Measurements from ENCODE around the gene AFF3.

AFF3 gene

DNA sequence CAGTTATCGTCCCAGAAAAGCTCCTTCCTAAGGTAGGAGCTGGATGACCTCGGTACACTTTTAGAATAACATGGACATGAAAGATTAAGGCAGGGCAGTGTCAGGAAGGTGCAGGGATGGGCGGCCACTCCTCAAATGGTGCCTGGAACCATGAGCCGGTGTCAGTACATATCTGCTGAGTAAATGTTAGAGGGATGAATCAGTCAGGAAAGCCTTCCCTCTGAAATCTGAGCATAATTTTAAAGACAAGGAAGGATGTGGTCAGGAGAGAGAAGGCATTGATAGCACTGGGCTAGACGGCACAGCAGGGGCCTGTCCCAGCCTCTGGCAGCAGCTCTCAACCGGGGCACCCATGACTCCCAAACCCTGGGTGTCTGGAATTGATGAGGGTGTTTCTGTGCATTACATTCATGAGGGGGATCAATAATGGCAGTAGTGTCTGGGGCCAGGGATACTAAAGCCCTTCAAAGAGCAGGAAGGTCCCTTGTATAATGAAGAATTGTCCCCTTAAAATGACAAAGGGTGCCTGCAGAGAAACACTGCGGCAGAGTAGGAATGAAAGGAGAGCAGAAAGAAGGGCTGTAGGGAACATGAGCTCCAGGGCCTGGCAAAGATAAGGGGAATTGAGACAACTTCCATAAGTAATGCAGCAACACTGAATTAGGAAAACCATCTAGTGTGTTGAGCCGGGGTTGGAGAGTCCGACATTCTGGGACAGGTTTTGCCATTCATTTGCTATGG lies 490.3 kb downstream of the AFF3 start:
- no peak for DNase-seq (ENCODE audit: low read depth in 1 of 2, low spot score in 1 of 2)

DNA sequence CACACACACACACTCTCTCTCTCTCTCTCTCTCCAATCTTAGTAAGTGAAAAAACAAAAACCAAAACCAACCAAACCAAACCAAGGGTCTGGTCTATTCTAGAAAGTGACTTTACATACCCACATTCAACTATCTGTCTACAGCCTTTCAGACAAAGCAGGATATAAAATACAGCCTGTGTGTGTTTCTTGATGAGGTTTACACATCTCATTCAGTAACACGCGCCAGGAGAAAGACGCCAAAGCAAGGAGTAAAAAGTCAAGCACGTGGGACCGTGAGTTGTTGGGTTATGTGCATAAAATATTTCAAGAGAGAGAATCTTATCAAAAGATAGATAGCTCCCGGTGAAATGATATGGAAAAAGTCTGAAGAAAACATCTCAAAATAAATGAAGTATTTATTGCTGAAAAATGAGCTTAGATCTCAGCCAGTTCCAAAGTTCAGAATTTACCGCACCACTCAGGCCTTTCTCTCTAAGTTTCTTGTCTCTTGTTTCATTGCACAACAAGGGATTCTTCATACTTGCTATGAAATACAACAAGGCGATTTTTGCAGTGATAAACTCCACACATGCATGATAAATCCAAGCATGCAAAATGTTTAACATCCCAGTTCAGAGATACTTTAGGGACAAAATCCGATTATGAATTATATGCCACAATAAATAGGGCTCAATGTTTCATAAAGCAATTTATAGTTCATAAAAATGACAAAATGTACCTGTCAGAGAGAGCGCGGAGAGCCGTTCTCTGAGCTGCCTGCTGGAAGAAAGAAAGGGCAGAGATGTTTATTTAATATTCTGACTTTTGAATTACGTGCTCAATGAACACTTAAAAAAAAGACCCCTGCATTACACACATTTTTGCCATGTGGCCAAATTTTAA lies 493.2 kb downstream of the AFF3 start:
- DNase-seq (ENCODE audit: low read depth in 1 of 2, low spot score in 1 of 2): no peak

DNA sequence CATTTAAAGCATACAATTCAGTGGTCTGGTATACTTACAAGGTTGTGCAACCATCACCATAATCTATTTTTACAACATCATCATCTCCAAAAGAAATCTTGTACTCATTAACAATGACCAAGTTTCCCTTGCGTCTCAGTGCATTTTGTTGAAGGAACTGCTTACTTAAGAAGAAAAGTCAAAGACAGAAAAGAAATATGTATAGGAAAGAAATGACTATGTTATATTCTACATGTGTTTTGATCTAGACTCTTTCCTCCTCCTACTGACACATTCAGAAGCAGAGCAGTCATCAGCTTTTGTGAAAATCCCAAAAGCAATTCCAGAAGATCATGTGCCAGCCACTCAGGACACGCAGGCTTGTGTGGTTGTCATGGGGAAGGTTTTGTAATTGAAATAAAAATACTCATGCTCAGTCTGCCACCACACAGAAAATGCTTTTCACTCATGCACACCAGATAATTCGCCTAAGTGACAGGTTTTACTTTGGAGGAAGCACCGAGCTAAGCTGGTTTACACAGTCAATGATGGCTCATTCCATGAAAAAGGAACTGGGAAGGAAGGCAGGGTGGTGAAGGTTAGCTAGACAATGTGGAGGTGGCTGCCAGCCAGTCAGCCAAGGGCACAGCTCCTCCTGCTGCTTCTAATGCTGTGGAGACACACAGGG lies 494.1 kb downstream of the AFF3 start:
- no peak for DNase-seq (ENCODE audit: low read depth in 1 of 2, low spot score in 1 of 2)

DNA sequence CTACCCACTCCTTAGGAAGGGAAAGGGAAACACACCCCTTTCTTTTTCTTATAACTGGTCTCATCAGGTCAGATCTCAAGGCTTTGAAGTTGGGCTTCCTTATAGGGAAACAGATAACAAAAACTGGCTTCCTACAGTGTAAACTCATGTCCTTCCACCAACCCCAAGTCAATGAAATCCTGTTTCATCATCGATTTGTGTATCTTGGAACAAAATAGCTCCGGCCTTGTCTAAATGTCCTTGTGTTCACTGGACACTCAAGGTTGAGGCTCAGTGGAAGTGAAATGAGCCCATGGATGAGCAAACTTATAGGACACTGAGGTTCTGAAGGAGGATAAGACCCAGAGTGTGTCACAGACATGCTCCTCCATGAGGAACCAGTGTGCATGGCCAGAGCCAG lies 496.4 kb downstream of the AFF3 start:
- DNase-seq (ENCODE audit: low read depth in 1 of 2, low spot score in 1 of 2): no peak

DNA sequence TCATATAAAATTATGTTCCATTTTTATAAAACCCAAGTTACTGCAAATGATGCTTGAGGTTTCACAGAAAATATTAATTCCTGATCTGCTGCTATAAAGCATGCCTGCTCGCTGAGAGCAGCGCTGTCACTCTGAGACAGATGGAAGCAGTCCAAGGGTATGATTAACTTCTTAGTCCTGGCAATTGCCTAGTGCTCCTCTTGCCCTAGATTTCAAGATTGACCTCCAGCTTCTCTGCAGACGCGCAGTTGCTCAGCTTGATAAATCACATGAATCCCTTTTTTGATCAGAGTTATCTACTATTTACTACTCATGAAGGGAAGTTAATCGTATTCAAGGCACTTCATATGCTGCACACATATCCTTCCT lies 498.0 kb downstream of the AFF3 start:
- DNase-seq (ENCODE audit: low read depth in 1 of 2, low spot score in 1 of 2): no peak

DNA sequence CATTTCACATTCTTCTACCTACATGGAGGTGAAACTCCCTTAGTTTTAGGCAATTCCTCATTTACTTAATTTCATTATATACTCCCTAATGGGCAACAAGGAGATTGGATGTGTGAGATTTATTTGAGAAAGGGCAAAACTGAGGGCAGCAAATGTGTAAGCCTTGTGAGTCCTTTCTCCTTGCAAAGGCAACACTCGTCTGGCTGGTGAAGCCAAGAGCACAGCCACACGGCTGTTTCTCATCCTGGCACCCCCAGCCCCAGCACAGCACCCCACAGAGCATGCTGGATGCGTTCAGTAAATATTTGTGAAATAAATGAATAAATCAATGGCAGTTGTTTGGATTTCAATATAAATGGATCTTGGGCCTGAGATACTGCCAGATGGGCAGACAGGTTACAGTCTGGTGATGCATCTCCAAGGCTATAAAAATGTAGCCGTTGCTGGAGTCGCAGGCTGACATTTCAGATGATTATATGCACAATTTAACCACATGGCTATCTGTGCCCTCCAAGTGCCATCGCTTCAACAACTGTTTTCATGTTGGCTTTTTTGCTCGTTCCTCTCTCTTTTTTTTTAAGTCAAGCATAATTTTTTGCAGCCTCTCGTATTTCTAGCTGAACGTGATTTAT lies 498.5 kb downstream of the AFF3 start:
- DNase-seq (ENCODE audit: low read depth in 1 of 2, low spot score in 1 of 2): no peak

DNA sequence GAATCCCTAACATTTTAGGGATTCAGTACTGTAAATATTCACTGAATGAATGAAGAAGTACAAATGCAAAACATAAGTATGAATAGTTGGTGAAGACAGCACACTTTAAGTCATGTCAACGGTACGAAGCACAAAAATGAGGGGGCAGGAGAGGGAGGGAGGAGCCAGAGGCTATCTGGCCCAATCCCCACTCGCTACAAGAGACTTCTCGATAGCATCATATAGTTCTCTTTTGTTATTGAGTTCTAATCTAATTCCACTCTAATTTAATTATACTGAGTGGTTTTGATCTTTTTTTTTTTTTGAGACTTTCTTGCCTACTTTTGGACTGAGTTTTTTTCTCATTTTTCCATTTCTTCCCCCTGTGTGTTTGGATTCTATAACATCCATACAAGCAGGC lies 500.4 kb downstream of the AFF3 start:
- DNase-seq (ENCODE audit: low read depth in 1 of 2, low spot score in 1 of 2): no peak

DNA sequence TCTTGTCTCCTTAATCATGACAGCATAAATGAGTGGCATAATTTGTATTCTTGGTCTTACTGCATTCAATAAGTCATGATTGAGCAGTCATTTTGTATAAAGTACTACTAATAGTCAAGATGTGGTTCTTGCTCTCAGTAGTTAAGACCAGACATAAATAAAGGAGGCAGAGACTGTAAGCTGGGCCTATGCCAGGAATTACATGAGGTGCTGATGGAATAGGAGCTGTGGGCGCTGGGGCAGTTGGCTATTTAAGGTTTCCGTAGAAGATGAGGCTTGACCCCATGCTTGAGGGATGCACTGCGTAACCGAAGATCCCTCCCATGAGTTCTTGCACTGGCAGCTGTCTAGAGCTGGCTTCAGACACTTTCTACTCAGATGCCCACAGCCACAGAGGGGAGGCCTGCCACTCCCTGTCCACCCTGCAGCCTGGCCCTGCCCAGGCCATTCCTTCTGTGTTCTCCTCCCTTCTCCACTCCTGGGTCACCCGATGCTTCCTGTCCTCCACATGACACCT lies 501.7 kb downstream of the AFF3 start:
- DNase-seq (ENCODE audit: low read depth in 1 of 2, low spot score in 1 of 2): no peak

DNA sequence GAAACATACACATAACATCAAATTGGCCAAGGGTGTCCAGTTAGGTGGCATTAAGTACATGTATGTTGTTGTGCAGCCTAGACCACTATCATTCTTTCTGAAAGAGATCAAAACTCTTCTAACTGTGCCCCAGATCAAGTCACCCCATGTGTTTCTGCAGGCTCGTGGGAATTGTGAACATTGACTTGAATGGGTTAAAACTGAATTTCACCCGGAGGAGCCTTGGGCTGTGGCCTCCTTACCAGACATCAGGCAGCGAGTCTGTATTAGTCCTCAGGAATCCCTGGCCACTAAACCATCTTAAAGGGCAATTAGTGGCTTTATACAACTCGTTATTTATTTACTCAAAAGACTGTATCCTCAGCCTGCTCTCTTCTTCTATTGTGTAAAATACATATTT lies 503.6 kb downstream of the AFF3 start:
- no peak for DNase-seq (ENCODE audit: low read depth in 1 of 2, low spot score in 1 of 2)

DNA sequence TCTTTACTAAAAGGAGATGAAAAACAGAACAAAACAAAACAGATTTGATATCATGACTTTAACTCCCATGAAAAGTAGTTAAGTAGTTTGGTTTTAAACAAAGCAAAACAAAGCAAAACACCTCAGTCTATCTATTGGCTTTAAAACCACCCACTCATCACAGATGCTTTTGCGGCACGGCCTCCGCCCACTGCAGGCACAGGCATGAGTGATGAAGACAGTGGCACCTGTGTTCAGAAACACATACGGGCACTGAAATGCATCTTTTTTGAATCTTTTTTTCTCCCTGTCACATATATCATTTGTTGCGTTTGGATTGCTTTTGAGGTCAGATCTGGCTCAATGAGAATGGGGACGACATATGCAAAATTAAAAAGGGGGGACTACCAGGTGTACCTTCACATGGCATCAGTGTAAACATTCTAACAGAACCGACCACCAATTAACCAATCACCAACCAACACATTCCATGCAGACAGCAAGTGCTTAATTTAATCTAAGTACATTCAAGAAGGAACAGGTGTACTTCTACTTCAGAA lies 505.2 kb downstream of the AFF3 start:
- DNase-seq (ENCODE audit: low read depth in 1 of 2, low spot score in 1 of 2): no peak

DNA sequence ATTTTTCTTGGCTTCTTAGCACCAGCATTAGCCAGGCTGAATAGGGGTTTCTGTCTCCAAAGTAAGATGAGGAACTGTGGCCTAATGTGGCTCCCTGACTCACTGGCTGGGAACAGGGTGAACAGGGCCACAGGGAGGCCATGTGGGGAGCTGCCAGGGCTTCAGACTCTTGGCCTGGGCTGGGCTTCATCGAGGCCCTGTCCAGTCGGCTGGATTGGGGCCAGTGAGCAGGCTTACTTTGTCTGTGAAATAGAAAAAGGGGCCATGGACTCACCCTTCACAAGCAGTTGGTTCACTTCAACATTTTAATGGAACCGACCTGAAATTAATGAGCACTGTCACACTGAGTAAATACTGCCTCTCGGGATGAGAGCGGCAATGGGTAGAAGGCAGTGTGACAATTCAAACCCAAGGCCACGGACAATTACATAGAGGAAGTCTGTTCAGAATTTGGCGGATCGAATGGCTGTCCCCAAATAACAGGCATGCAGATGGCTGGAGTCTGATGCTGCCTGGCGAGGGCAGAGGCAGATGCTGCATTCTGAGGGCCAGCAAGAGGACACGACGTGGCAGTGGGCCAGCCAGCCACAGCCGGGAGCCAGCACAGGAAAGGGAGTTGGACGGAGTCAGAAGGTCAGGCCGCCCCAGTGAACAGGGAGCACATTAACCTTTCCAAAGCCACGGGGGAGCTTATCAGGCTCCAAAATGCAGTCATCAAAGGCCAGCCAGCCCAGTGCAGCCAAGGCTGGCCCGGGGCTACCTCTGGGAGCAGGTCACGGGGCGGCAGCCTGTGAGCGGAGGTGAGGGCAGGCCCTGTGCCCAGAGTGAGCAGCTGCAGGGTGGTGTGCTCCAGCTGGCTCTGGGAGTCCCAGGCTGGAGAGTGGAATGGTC lies 506.0 kb downstream of the AFF3 start:
- no peak for DNase-seq (ENCODE audit: low read depth in 1 of 2, low spot score in 1 of 2)

DNA sequence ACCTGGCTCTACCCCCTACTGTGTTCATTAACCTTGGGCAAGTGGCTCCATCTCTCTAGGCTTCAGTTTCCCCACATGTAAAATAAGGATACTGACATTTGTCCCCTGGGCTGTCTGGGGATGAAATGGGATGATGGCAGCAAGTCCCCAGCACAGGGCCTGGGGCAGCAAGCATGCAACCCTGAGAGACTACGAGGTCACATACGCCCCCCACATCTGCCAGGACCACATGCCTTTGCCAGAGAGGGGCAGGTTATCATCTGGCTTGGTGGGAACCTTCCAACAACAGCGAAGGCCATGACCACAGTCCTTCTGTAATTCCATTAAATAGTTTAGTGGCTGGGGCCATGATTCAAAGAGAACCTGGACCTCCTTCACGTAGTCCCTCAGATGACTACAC lies 506.7 kb downstream of the AFF3 start:
- DNase-seq (ENCODE audit: low read depth in 1 of 2, low spot score in 1 of 2): no peak

DNA sequence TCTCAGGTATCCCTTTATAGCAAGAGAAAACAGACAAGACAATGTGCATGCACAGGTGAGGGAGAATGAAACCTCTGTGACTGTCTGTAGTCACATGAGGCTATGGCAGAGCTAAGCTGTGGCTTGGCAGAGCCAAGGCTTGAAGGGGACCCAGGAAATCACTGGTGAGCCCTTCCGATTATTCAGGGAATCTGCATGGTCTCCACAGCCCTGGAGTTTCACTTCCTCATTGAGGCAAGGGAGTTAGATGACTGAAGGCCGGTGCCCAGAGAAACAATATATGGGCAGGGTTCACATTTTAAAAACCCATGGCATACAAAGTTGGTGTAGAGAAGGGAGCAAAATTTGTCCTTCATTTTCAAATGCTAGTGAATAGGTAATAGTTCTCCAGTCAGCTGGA lies 508.2 kb downstream of the AFF3 start:
- DNase-seq (ENCODE audit: low read depth in 1 of 2, low spot score in 1 of 2): no peak

DNA sequence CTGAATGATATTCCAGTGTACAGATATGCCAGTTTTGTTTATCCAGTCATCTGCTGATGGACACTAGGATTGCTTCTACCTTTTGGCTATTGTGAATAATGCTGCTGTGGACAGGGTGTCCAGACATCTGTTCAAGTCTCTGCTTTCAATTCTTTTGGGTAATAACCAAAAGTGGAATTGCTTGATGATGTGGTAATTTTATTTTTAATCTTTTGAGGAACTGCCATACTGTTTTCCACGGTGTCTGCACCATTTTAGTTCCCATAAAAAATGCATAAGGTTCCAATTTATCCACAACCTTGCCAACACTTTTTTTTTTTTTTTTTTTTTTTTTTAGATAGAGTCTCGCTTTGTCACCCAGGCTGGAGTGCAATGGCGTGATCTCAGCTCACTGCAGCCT lies 510.7 kb downstream of the AFF3 start:
- DNase-seq (ENCODE audit: low read depth in 1 of 2, low spot score in 1 of 2): no peak

DNA sequence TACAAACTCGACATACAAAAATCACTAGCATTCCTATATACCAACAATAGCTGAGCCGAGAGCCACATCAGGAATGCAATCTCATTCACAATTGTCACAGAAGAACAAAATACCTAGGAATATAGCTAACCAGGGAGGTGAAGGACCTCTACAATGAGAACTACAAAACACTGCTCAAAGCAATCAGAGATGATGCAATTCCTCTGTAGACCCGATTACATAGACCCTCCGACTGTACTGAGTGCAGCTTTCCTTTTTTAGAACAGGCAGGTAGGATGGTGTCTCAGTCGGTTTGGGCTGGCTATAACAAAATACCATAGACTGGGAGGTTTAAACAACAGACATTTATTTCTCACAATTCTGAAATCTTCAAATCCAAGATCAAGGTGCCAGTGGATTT lies 513.1 kb downstream of the AFF3 start:
- DNase-seq (ENCODE audit: low read depth in 1 of 2, low spot score in 1 of 2): no peak

DNA sequence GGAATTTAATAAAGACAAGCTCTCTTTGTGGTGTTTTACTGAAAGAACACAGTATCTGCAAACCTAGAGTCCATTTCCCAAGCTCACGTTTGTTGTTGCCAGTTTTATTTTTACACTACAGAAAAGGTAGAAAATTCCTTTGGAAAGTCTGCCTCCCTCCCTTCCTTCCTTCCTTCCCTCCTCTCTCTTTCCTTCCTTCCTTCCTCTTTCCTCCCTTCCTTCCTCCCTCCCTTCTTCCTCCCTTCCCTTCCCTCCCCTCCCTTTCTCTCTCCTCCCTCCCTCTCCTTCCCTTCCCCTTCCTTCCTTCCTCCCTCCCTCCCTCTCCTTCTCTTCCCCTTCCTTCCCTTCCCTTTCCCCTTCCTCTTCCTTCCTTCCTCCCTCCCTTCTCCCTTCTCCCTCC lies 516.2 kb downstream of the AFF3 start:
- no peak for DNase-seq (ENCODE audit: low read depth in 1 of 2, low spot score in 1 of 2)

DNA sequence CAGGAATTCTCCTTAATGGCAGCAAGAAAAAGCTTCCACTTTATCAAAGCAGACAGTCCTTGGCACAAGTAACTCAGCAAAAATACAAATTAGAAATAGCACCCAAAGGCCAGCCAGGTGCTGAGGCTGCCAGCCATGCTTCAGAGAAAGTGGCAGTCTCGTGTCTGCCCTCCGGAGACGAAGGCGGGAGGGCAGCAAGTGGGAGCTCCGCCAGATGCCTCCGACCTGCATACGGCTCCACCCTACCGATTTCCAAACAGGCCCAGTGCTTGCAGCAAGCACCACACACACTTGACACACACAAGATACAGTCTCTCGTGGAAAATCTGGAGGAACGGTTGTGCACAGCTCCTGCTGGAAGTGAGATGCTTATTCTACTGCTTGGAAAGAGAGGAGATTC lies 517.7 kb downstream of the AFF3 start:
- no peak for DNase-seq (ENCODE audit: low read depth in 1 of 2, low spot score in 1 of 2)

DNA sequence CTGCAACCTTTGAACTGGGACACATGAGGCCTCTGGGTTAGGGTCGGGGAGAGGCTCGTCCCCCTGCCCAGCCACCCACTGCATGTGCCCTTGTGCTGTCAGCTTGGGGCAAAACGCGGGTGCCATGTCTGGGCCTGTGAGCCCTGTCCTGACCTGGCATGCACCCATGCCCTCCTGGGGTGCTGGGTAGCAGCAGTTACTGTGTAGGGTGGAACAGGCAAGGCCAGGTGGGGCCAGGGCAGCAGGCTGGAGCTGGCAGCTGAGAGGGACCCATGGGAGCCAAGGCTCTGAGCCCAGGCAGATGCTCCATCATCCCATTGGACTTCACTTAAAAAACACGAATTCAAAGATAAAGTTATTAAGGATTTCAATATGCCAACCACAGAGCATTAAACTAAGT lies 518.8 kb downstream of the AFF3 start:
- no peak for DNase-seq (ENCODE audit: low read depth in 1 of 2, low spot score in 1 of 2)

DNA sequence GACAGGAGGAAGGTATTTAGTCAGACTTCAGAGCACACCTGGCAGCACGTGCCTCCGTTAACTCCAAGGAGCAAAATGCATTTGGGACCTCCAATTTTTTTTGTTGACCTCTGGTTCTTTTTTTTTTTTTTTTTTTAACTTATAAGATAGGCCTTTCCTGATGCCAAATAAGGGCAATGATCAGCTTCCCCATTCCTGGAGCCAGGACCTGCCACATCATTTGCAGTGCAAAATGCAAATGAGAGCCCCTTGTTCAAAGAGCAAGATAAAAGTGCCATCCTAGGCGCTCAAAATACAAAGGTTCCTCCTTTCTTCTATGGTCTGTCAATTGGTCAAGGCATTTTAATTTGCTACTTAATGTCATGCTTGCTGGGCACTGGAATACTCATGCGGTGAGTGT lies 519.4 kb downstream of the AFF3 start:
- no peak for DNase-seq (ENCODE audit: low read depth in 1 of 2, low spot score in 1 of 2)

DNA sequence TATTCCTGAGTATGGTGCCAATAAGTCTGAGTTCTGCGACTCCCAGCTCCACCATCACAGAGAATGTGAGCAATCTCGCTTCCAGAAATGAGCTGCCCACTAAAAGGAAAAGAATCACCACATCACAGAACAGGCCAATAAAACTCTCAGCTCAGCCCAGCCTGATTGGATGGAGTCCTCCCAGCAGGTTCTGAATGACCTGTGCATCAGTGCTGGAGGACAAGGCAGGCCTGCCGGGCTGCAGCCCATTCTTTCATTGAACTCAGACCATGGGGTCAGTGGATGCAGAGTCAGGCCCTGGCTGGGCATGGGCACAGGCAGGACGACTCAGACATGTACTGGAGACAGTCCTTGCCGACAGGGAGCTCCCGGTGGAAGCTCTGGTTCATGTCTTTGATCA lies 519.9 kb downstream of the AFF3 start:
- no peak for DNase-seq (ENCODE audit: low read depth in 1 of 2, low spot score in 1 of 2)

All from activated CD4-positive, alpha-beta T cell treated with anti-CD3 and anti-CD28 coated beads, Interleukin-2, amount 50 U/mL, for 24 hours (primary cell).